GM08714 (cell line): Measurements from ENCODE around the gene HYAL3.
A peak's percentile ranks its signal among the peaks of the same experiment; 100 is the strongest.

Experiments
- H3K4me3 ChIP-seq: fragments of 200-500 bp; sonication (Bioruptor generic); 2 replicates; pipeline ENCODE4 v1.5.1; 2014; ENCODE audit warnings: mild to moderate bottlenecking, low read length, inconsistent platforms
- ZNF274 ChIP-seq: IDR thresholded peaks from 2 replicates; pipeline ENCODE4 v1.6.1; 2012; ENCODE audit warnings: mild to moderate bottlenecking, low read depth, low read length

Gene HYAL3

DNA sequence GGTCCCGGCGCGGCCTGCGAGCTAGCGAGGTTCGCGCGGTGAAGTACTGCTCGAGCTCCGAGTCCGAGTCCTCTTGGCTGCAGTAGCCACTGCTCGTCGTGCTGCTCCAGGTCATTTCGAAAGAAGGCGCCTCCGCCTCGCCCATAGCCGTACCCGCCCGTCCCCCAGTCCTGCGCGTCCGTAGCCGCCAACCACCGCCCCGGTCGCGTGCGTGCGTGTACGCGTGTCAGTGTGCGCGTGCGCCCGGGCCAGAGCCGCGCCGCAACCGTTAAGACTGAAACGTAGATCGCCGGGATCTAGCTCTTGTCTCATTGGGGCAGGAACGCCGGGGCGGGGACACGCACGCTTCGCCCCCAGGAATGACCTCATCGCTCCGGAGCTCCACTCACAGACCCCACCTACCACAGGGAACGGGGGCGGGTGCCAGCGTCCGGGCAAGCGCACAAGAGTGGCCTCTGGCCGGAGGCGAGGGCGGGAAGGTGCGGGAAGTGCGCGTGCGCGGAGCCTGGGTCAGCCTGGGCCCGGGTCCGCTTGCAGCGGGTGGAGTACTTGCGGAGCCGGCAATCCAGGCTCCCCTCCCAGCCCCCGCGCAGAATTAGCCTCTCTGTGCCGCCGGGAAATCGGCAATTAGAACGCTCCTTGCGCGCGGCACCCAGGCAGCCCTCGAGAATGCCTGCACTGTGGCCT lies 38.1 kb upstream of the HYAL3 start:
- TF ChIP-seq ZNF274, result no peak
- H3K4me3 ChIP-seq, result peak overlapping the region; percentile 71

DNA sequence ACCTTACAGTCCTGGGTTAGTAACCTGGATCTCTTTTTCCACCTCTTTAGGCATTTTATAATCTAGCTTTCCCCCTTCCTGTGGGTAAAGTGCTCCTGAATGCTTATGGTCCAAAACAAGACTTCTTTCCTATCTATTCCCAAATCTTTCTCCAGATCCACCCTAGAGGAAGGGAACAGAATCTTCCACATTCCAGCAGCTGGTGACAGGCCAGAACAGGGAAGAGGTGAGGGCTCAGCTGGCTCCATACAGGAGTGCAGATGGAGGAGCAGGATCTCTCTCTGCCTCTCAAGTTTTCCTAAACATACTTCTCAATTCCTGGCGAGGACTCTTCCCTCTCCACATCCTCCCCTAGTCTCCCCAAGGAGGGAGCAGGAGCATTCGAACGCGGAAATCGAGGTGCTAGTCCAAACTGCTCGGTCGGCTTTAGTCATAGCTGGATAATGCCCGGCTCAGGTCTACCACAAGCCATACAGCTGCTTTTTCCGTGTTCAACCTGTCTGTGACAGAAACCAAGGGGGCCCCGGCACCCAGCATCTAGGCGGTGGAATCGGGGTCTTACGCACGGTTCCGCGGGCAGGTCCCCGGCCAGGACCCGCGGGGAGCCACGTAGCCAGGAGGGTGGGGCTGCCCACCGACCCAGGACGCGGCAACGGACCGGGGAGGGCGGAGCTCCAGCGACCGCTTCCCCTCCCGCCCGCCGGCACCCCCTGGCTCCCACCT lies 37.4 kb upstream of the HYAL3 start:
- peak overlapping the region; percentile 71 for H3K4me3 ChIP-seq
- TF ChIP-seq ZNF274, result no peak

DNA sequence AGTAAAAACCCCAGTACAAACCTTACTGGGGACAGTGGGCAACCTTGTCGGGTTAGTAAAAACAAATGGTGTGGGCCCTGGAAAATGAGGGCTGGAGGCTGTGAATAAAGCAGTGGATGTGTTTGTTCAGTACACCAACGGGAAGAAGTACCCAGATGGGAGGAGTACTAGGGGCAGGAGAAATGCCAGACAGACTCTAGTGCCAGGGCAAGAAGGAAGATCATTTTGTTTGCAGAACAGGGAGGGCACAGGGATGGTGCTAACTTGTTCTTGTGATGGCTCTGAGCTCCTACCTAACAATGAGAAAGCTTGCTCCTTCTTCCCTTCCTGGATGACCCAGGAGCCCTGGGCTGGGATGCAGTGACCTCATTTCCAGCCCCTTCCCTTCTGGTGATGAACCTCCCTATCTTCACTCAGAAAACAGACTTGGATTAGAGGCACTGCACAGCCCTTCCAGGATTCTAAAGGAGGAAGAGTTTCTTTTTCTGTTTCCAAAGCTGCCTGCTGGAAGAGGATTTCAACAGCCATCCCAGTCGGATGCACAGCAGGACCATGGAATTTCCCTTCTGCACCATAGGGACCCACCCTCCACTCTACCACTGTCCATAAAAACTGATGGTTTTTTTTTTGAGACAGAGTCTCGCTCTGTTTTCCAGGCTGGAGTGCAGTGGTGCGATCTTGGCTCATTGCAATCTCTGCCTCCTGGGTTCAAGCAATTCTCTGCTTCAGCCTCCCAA lies 35.3 kb upstream of the HYAL3 start:
- H3K4me3 ChIP-seq, result no peak overlapping the region
- no peak for TF ChIP-seq ZNF274

DNA sequence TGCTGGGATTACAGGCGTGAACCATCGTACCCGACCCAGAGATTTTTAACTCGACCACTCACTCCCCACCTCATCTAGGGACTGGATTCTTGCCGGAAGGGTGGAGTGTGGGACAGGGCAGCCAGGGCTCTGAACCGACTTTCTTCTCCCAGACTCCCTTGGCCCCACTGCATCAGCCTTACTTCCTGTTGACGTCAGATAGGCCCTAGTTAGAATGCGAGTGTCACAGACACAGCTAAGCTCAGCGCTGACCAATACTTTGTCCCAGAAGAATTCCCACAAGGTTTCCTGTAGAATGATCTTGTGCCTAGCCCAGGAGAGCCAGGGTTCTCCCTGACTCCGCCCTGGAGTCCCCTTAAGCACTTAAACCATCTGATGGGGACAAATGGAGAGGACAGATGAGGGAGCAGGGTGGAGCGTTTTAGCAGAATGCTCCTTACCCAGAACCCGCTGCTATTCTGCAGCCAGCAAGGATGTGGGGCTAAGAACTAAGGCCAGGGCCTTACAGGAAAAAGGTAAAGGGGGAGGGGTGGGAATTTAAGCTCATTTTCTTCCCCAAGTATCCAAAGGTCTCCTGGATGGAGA lies 34.6 kb upstream of the HYAL3 start:
- H3K4me3 ChIP-seq, result no peak overlapping the region
- TF ChIP-seq ZNF274, result no peak

DNA sequence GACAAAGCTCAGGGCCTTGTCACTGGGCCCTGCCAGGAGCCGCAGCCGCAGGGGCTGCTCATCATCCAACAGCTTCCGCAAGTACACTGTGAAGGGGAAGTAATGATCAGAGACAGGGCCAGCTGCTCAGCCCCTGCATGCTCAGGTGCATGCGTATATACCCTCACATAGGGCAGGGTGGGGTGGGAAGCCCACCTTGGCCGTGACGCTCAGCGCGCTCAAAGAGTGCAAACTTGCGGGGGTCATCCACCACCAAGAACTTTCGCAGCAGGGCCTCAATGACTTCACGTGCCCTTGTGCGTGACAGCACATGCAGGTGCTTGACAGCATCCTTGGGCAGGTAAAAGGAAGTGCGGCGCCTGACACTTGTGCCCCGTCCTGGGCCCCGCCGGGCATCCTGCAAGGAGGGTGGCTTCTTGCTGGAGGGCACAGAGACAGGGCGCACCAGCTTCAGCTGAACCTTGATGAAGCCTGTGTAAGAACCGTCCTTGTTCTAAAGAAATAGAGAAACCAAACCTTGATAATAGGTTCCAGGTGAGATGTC lies 32.2 kb upstream of the HYAL3 start:
- H3K4me3 ChIP-seq, result no peak overlapping the region
- no peak for TF ChIP-seq ZNF274

DNA sequence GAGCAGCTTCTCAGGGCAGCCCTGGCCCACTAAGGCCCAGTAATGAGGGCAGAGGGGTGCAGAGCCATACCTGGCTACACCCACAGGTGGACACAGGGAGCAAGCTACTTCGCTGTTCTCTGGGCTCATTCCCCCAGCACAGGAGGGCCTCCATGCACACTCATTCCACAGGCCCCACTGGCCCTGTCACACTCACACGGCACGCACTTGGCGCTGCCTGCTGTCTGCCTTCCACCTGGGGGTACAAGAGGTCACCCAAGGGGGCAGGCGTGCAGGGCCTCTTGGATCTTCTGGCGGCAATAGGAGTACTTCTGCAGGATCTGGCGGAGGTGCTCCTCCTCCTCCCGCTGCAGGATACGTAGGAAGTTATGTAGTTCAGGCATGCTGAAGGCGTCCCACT lies 31.1 kb upstream of the HYAL3 start:
- no peak for TF ChIP-seq ZNF274
- no peak overlapping the region for H3K4me3 ChIP-seq

DNA sequence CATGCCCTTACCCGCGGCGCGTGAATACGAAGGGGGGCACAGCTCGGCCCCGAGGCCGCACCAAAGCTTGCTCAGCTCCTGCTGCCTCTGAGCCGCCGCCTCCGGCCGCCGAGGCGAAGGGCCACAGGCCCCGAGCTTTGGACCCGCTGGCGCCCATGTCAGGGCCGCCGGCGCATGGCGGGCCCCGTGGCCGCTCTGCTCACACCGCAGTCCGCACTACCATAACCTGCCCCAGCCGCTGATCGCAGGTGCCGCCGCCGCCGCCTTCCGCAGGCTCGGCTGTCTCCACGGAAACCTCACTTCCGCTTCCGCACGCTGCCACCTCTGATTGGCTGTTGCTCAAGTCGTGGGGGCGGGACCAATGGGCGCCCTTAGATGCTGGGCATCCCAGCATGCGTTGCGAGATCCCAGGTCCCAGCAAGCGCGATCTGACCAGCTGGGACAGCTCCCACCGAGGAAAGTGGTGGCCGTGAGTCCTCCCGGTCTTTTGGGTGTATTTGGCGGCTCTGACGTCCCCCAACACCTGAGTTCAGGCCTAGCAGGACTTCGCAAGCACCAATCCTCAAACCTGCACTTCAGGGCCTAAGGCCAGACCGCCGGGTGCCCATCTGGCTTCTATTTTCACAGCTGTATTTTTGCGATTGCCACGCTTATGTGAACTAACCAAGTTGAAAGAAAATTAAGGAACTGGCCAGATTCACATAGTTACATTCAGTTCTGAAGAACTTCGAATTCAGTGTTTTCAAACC lies 28.9 kb upstream of the HYAL3 start, which contains the start of gene TUSC2:
TUSC2 (minus strand) TSS at position 281 of the 749 bp plus-strand sequence; CDS start at position 157, 124 bp downstream.
- no peak for TF ChIP-seq ZNF274
- H3K4me3 ChIP-seq, result peak within 1 kb of the TSS; percentile 94

DNA sequence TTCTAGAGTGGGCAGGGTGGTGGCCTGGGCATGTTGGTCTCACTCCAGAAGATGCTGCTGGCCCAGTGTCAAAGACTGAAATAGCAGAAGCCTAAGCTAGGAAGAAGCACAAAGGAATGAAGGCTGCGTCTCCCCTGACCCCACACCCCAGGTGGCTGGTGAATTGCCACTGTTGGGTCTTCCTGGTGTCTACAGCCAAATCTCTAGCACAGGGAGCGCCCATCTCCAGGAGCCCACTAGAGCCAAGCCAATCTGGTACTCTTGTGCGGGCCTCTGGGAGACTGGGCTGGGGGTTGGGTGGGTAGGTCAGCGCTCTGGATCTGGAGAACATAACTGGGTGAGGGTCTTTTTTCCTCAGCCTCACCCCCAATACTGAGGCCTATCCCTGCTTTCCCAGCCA lies 27.9 kb upstream of the HYAL3 start:
- no peak for TF ChIP-seq ZNF274
- H3K4me3 ChIP-seq, result peak overlapping the region; percentile 94

DNA sequence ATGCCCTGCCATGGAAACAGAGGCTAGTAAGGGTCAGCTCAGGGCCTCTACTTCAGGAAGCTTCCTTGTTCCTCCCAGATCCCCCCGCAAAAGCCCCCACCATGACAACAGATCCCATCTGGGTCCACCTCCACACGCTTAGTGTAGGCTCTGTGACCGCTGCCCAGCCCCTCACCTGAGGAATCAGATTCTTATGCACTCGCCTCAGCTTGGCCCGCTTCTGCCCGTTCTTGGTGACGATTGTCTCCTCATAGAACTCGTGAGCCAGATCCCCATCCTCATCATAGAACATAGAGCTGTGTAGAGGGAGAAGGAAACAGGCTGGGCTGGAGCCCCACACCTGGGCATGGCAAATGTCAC lies 27.0 kb upstream of the HYAL3 start:
- H3K4me3 ChIP-seq, result no peak overlapping the region
- no peak for TF ChIP-seq ZNF274

DNA sequence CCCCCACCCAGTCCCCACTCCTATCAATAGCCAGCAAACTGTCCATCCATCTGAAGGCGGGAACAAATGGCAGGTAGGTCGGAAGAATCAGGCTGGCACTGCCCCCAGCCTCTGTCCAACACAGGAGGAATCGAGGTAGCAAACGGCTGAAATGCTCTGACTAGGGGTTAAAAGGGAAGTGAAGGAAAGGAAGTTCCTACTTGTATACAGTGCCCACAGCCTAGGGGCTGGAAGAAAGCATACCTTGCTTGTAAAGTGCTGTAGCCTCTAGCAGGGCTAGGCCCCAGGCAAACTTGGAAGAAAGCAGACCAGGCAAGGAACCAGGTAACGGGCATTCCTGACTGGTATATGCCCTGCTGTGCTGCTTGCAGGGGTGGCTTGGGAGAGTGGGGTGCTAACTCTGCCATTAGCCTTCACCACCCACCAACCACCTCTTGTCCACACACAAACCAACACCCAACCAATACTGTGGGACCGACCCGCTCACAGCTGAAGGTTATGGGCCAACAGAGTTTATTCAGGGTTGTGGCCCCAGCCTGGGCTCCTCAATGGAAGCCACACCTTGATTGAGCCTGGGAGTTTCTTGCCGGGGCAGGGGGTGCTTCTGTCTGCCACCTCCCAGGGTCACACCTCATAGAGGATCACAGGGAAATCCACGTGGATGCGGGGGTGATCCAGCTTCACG lies 26.4 kb upstream of the HYAL3 start:
- no peak overlapping the region for H3K4me3 ChIP-seq

DNA sequence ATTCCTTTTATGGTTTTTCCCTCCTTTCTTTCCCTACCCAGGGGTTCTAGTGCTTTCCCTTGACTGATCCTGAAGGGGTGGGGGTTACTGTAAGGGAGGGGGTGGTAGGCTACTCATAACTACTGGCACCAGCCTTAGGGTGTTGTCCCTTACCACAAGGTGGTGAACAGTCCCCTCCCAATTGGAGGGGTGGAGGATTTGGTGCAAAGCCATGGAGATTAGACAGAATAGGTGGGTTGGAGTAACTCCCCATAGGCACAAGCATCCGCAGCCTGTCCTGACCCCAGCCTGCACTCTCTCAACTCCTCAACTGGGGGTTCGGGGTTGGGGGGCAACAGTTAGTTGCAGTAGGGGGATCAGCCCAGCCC lies 25.9 kb upstream of the HYAL3 start:
- H3K4me3 ChIP-seq, result no peak overlapping the region
- no peak for TF ChIP-seq ZNF274

More for the DNA sequence above, 26.4 kb upstream of the HYAL3 start:
- TF ChIP-seq ZNF274, result no peak

DNA sequence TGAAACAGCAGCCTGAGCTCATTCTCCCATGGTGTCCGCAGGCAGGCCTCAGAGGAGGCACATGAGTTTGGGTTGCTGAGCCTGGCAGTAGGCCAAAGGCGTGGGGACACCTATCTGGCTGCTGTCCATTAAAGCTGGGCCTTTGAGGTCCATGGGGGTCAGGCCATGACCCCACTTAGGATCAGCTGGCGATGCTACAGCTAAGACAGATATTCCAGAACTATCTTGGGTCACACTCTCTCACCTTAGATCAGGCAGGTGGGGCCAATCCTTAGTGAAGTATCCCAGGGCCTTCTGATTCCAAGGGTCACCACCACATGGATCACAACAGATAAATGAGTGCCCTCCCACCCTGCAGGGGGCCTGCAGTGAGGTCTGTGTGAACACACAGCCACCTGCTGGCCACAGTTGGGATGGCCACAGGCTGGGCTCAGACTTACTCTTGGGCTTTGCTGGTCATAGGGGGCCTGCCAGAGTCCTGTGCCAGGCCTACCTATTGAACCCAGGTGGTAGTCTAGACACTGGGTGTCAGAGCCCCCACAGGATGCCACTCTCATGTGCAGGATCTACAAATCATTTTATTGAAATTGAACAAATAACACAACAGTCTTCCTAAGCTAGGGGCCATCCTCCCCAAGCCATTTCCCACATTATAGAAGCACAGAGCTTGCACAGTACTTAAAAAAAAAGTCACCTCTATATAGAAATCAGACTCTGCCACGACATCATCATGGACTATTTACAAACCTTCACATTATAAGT lies 25.3 kb upstream of the HYAL3 start:
- H3K4me3 ChIP-seq, result no peak overlapping the region

More for the DNA sequence above, 25.3 kb upstream of the HYAL3 start:
- TF ChIP-seq ZNF274, result no peak
